Measurements from ENCODE around the gene MAP6. TPM values are rescaled to one million over a fixed set of nuclear protein-coding genes. Genes with fewer than 3 reads are reported as not detected.

MAP6 gene
- total and polyA plus RNA-seq, 9 of the 15 experiments (the other 6 are each of a cell fraction or from before 2014, with no cell fraction given) = not detected

GRCh38 chr11:75714211-75714610 lies 45.4 kb upstream of the MAP6 start (continued):
- TF ChIP-seq ZMIZ1 (IDR thresholded peaks at IDR 0.05; ENCODE audit: low read depth in 2 of 2, low read length in 2 of 2) = peak in 1 of 2 experiments; percentile 44; a peak in 1 of 4 replicates
- TF ChIP-seq FOXO4 (CRISPR knock-in tag; IDR thresholded peaks at IDR 0.05) = no peak
- TF ChIP-seq HMG20A (CRISPR knock-in tag; conservative IDR thresholded peaks at IDR 0.05) = no peak
- peak; percentile 70 for TF ChIP-seq TAL1 (IDR thresholded peaks at IDR 0.05)
- TF ChIP-seq GATA2 (CRISPR knock-in tag; IDR thresholded peaks at IDR 0.05) = peak; percentile 21; the same call in 1 of the 2 replicates
- TF ChIP-seq TEAD4 (IDR thresholded peaks at IDR 0.05; ENCODE audit: low read length) = peak; percentile 66
- TF ChIP-seq TEAD4 (CRISPR knock-in tag; IDR thresholded peaks at IDR 0.05; ENCODE audit: borderline replicate concordance) = no peak
- peak; percentile 91 for TF ChIP-seq ETV1 (tag; conservative IDR thresholded peaks at IDR 0.05; ENCODE audit: low read depth)
- TF ChIP-seq ZNF175 (CRISPR knock-in tag; IDR thresholded peaks at IDR 0.05; ENCODE audit: low read depth) = peak; percentile 26; the same call in 1 of the 2 replicates
- 0 out of 2 replicates have a peak, but pooled peaks have one; percentile 15 for TF ChIP-seq HMBOX1 (IDR thresholded peaks at IDR 0.05)
- no peak for TF ChIP-seq USF2 (CRISPR knock-in tag; IDR thresholded peaks at IDR 0.05)
- TF ChIP-seq CBFA2T3 (IDR thresholded peaks at IDR 0.05) = peak; percentile 87
- no peak for TF ChIP-seq C11orf30 (IDR thresholded peaks at IDR 0.05; ENCODE audit: low read depth)
- TF ChIP-seq ZNF121 (CRISPR knock-in tag; conservative IDR thresholded peaks at IDR 0.05) = no peak
- peak; percentile 96 for TF ChIP-seq MYNN (IDR thresholded peaks at IDR 0.05)
- no peak for TF ChIP-seq MYNN (CRISPR knock-in tag; IDR thresholded peaks at IDR 0.05)
- peak; percentile 56 for TF ChIP-seq LEF1 (IDR thresholded peaks at IDR 0.05)
- TF ChIP-seq BCLAF1 (IDR thresholded peaks at IDR 0.05; ENCODE audit: borderline replicate concordance in 1 of 2, control insufficient read depth in 1 of 2, low read depth in 2 of 2, low read length in 1 of 2) = no peak
- peak; percentile 74 for TF ChIP-seq SOX6 (IDR thresholded peaks at IDR 0.05)
- TF ChIP-seq SMC3 (conservative IDR thresholded peaks at IDR 0.05; ENCODE audit: insufficient read depth, low read depth, low read length) = no peak

Data from K562 (cell line).